Measurements from ENCODE around the gene STARD4.

Gene STARD4

DNA sequence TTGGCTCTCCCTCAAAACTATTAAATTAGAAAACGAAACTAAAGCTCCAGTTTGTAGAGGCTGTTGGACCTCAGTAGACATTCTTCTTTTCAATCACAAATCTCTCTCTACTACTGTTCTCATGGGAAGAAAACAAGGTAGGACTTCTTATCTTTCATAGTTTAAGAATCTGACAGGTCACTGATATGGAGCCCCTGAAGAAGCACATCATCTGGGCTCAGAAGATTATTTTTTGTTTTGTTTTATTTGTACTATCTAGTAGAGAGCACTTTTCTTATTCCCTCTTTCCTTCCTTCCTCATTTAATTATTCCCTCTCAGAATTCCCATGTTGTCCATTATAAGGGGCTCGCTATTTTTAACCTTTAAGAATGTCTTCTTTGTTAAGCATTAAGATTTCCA is 26.3 kb downstream of the STARD4 start:
- no peak overlapping the region for H2AFZ ChIP-seq (ENCODE audit: low read depth, low read length)
- no peaks in the 10 kb centered on the region for H3K36me3 ChIP-seq (ENCODE audit: insufficient read depth, low read length)
- no peak overlapping the region for H3K4me3 ChIP-seq (ENCODE audit: low read length)
- H3K9me3 ChIP-seq (ENCODE audit: low read length) = no peaks in the 10 kb centered on the region
- H3K4me1 ChIP-seq (ENCODE audit: insufficient read depth, low read length) = no peaks in the 10 kb centered on the region
- H3K27me3 ChIP-seq (ENCODE audit: insufficient read depth, low read length) = no peaks in the 10 kb centered on the region

DNA sequence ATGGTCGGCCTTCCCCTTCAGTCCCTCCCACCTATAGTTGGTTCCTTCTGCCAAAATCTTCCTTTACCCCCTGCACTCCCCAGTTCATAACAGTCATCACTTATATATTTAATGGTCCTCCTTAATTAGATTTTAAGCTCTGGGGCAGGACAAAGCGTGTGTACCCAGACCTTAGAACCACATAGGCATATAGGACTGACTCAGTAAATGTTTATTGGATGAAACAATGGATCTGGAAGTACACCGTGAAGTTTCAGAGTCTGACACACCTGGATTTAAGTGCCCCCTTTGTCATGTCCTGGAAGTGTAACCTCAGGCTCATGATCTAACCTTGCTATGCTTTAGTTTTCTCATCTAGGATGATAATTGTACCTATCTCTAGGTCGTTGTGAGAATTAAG is 32.0 kb downstream of the STARD4 start:
- Histone ChIP-seq H2AFZ (ENCODE audit: low read depth, low read length) (no peak overlapping the region), H3K27me3 (ENCODE audit: insufficient read depth, low read length) (no peaks in the 10 kb centered on the region), H3K4me3 (ENCODE audit: low read length) (no peak overlapping the region), H3K9me3 (ENCODE audit: low read length) (no peaks in the 10 kb centered on the region), H3K4me1 (ENCODE audit: insufficient read depth, low read length) (peaks cover 3% of the 10 kb centered on the region), H3K36me3 (ENCODE audit: insufficient read depth, low read length) (no peaks in the 10 kb centered on the region)

GRCh38 chr5:111478898-111479297 is 33.4 kb downstream of the STARD4 start:
- Histone ChIP-seq H3K36me3 (ENCODE audit: insufficient read depth, low read length) (no peaks in the 10 kb centered on the region), H2AFZ (ENCODE audit: low read depth, low read length) (no peak overlapping the region), H3K4me3 (ENCODE audit: low read length) (no peak overlapping the region), H3K9me3 (ENCODE audit: low read length) (no peaks in the 10 kb centered on the region), H3K4me1 (ENCODE audit: insufficient read depth, low read length) (peaks cover 3% of the 10 kb centered on the region), H3K27me3 (ENCODE audit: insufficient read depth, low read length) (no peaks in the 10 kb centered on the region)

GRCh38 chr5:111478266-111478665 is 34.1 kb downstream of the STARD4 start:
- Histone ChIP-seq H3K9me3 (ENCODE audit: low read length) (no peaks in the 10 kb centered on the region), H3K27me3 (ENCODE audit: insufficient read depth, low read length) (no peaks in the 10 kb centered on the region), H3K4me1 (ENCODE audit: insufficient read depth, low read length) (peaks cover 3% of the 10 kb centered on the region), H3K4me3 (ENCODE audit: low read length) (no peak overlapping the region), H3K36me3 (ENCODE audit: insufficient read depth, low read length) (no peaks in the 10 kb centered on the region), H2AFZ (ENCODE audit: low read depth, low read length) (no peak overlapping the region)

DNA sequence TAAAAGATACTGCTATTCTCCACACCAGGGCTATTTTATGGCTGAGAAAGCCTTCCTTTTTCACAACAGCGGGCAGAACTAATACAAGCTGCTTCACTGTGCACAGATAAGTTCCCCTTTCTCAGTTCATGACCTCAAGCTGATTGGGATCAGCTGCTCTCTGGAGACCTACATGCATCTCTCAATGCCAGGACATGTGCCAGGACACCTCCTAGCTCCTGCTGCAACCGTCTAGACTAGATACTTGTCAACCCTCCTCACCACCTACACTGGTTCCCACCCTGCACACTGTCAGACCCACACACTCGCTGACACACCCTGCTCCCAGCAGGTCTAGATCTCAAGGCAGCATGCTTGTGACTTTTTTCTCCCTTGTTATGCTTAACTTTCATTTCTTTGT is 39.8 kb downstream of the STARD4 start:
- Histone ChIP-seq H3K36me3 (ENCODE audit: insufficient read depth, low read length) (no peaks in the 10 kb centered on the region), H3K4me1 (ENCODE audit: insufficient read depth, low read length) (peaks cover 2% of the 10 kb centered on the region)

GRCh38 chr5:111472096-111472495 is 40.2 kb downstream of the STARD4 start:
- Histone ChIP-seq H3K4me3 (ENCODE audit: low read length) (no peak overlapping the region), H3K27me3 (ENCODE audit: insufficient read depth, low read length) (no peaks in the 10 kb centered on the region), H3K36me3 (ENCODE audit: insufficient read depth, low read length) (no peaks in the 10 kb centered on the region), H3K4me1 (ENCODE audit: insufficient read depth, low read length) (no peaks in the 10 kb centered on the region), H2AFZ (ENCODE audit: low read depth, low read length) (no peak overlapping the region), H3K9me3 (ENCODE audit: low read length) (no peaks in the 10 kb centered on the region)

More for the DNA sequence above, 39.8 kb downstream of the STARD4 start:
- no peaks in the 10 kb centered on the region for H3K27me3 ChIP-seq (ENCODE audit: insufficient read depth, low read length)
- H3K4me3 ChIP-seq (ENCODE audit: low read length) = no peak overlapping the region
- H2AFZ ChIP-seq (ENCODE audit: low read depth, low read length) = no peak overlapping the region
- H3K9me3 ChIP-seq (ENCODE audit: low read length) = no peaks in the 10 kb centered on the region

GRCh38 chr5:111469903-111470302 is 42.4 kb downstream of the STARD4 start:
- no peaks in the 10 kb centered on the region for H3K27me3 ChIP-seq (ENCODE audit: insufficient read depth, low read length)
- no peaks in the 10 kb centered on the region for H3K36me3 ChIP-seq (ENCODE audit: insufficient read depth, low read length)
- H3K4me3 ChIP-seq (ENCODE audit: low read length) = no peak overlapping the region
- H3K4me1 ChIP-seq (ENCODE audit: insufficient read depth, low read length) = no peaks in the 10 kb centered on the region
- no peak overlapping the region for H2AFZ ChIP-seq (ENCODE audit: low read depth, low read length)
- no peaks in the 10 kb centered on the region for H3K9me3 ChIP-seq (ENCODE audit: low read length)

GRCh38 chr5:111469293-111469896 is 42.9 kb downstream of the STARD4 start:
- Histone ChIP-seq H2AFZ (ENCODE audit: low read depth, low read length) (no peak overlapping the region), H3K9me3 (ENCODE audit: low read length) (peaks cover 1% of the 10 kb centered on the region), H3K27me3 (ENCODE audit: insufficient read depth, low read length) (no peaks in the 10 kb centered on the region), H3K4me1 (ENCODE audit: insufficient read depth, low read length) (no peaks in the 10 kb centered on the region), H3K4me3 (ENCODE audit: low read length) (no peak overlapping the region), H3K36me3 (ENCODE audit: insufficient read depth, low read length) (no peaks in the 10 kb centered on the region)

- no peaks in the 10 kb centered on the region for H3K4me1 ChIP-seq (ENCODE audit: insufficient read depth, low read length)
- H3K4me3 ChIP-seq (ENCODE audit: low read length) = no peak overlapping the region
- no peaks in the 10 kb centered on the region for H3K36me3 ChIP-seq (ENCODE audit: insufficient read depth, low read length)
- H3K27me3 ChIP-seq (ENCODE audit: insufficient read depth, low read length) = no peaks in the 10 kb centered on the region
- H2AFZ ChIP-seq (ENCODE audit: low read depth, low read length) = no peak overlapping the region
- peaks cover 2% of the 10 kb centered on the region for H3K9me3 ChIP-seq (ENCODE audit: low read length)
Measured at GRCh38 chr5:111463311-111463710, 49.0 kb downstream of the STARD4 start.

- H3K4me3 ChIP-seq (ENCODE audit: low read length) = no peak overlapping the region
- H2AFZ ChIP-seq (ENCODE audit: low read depth, low read length) = no peak overlapping the region
- H3K9me3 ChIP-seq (ENCODE audit: low read length) = peaks cover 2% of the 10 kb centered on the region
- H3K27me3 ChIP-seq (ENCODE audit: insufficient read depth, low read length) = no peaks in the 10 kb centered on the region
- H3K36me3 ChIP-seq (ENCODE audit: insufficient read depth, low read length) = no peaks in the 10 kb centered on the region
- H3K4me1 ChIP-seq (ENCODE audit: insufficient read depth, low read length) = peaks cover 5% of the 10 kb centered on the region
Measured at GRCh38 chr5:111461934-111462333, 50.4 kb downstream of the STARD4 start.

GRCh38 chr5:111461255-111461671 is 51.1 kb downstream of the STARD4 start:
- H3K36me3 ChIP-seq (ENCODE audit: insufficient read depth, low read length) = no peaks in the 10 kb centered on the region
- H3K27me3 ChIP-seq (ENCODE audit: insufficient read depth, low read length) = no peaks in the 10 kb centered on the region
- H2AFZ ChIP-seq (ENCODE audit: low read depth, low read length) = no peak overlapping the region
- H3K9me3 ChIP-seq (ENCODE audit: low read length) = peaks cover 2% of the 10 kb centered on the region
- peaks cover 8% of the 10 kb centered on the region for H3K4me1 ChIP-seq (ENCODE audit: insufficient read depth, low read length)
- H3K4me3 ChIP-seq (ENCODE audit: low read length) = no peak overlapping the region

DNA sequence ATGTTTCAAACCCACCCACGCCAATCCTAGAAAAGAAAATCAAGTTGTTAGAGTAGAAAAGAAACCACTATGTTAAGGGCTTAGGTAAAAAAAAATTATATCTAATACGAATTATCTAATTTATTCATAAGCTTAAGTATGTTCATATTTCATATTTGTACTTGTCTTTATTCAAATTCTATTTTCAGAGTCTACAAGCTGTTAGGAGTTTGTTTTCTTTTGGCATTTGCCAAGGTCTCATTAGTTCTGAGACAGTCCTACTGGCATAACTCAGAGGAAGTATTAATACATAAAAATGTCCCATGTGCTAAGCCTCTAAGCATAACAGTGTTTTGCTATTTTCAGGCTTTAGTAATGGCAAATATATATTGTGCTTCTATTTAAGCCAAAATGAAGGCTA is 57.6 kb downstream of the STARD4 start:
- no peak overlapping the region for H3K4me3 ChIP-seq (ENCODE audit: low read length)
- H3K9me3 ChIP-seq (ENCODE audit: low read length) = no peaks in the 10 kb centered on the region
- no peaks in the 10 kb centered on the region for H3K27me3 ChIP-seq (ENCODE audit: insufficient read depth, low read length)
- peaks cover 13% of the 10 kb centered on the region for H3K4me1 ChIP-seq (ENCODE audit: insufficient read depth, low read length)
- no peak overlapping the region for H2AFZ ChIP-seq (ENCODE audit: low read depth, low read length)
- no peaks in the 10 kb centered on the region for H3K36me3 ChIP-seq (ENCODE audit: insufficient read depth, low read length)

GRCh38 chr5:111454198-111454622 is 58.1 kb downstream of the STARD4 start:
- H2AFZ ChIP-seq (ENCODE audit: low read depth, low read length) = no peak overlapping the region
- H3K9me3 ChIP-seq (ENCODE audit: low read length) = no peaks in the 10 kb centered on the region
- H3K4me1 ChIP-seq (ENCODE audit: insufficient read depth, low read length) = peaks cover 13% of the 10 kb centered on the region
- no peaks in the 10 kb centered on the region for H3K27me3 ChIP-seq (ENCODE audit: insufficient read depth, low read length)
- no peak overlapping the region for H3K4me3 ChIP-seq (ENCODE audit: low read length)
- H3K36me3 ChIP-seq (ENCODE audit: insufficient read depth, low read length) = no peaks in the 10 kb centered on the region

DNA sequence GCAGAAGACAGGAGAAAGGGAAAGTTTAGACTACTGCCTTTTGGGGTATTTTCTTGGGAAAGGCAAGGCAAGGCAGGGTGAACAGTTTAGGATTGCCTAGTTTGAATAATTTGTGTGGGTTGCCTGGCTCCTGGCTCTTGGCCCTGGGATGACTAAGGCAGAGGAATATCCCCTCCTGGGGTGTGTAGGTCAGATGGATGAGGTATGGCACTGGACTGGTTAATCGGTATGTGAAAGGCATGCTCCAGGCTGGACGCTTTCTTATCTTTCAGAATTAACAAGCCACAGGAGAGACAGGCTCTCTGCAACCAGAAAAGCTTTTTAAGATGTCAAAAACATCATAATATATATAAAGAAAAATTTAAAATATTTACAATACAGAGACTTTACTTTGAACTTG is 58.6 kb downstream of the STARD4 start:
- no peaks in the 10 kb centered on the region for H3K36me3 ChIP-seq (ENCODE audit: insufficient read depth, low read length)
- H3K4me1 ChIP-seq (ENCODE audit: insufficient read depth, low read length) = peaks cover 13% of the 10 kb centered on the region
- H3K9me3 ChIP-seq (ENCODE audit: low read length) = no peaks in the 10 kb centered on the region
- H3K27me3 ChIP-seq (ENCODE audit: insufficient read depth, low read length) = no peaks in the 10 kb centered on the region
- no peak overlapping the region for H3K4me3 ChIP-seq (ENCODE audit: low read length)
- no peak overlapping the region for H2AFZ ChIP-seq (ENCODE audit: low read depth, low read length)

All from neuron (in vitro differentiated cells).